Measurements from ENCODE around the gene B4GALT6.

The B4GALT6 gene

DNA sequence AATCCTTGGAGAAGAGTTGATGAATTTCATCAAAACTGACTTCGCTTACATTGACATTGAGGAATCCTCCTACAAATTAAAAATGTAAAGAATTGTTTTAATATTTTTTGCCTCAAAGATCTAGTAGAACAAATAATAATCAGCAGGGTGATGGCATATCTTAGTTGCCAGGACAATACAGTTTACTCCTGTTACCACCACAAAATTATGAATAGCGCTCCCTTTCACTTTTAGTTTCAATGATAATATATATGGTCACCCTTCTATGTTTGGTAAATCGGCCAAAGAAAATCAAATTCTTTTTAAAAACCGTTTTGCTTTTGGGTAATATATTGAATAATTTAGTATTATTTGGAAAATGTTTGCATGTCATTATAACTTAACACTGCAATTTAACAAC is 39.0 kb downstream of the B4GALT6 start:
- Histone ChIP-seq H3K4me1 (ENCODE audit: control insufficient read depth, insufficient read depth, low read length) (peaks cover 7% of the 10 kb centered on the region), H3K9ac (ENCODE audit: low read depth, low read length) (no peak overlapping the region), H3K36me3 (ENCODE audit: insufficient read depth, low read length) (no peaks in the 10 kb centered on the region), H3K27me3 (ENCODE audit: control insufficient read depth, insufficient read depth, low read length) (no peaks in the 10 kb centered on the region), H3K9me3 (replicated peaks; ENCODE audit: low read length) (no peaks in the 10 kb centered on the region), H3K4me2 (ENCODE audit: low read length) (no peak overlapping the region), H3K4me3 (ENCODE audit: low read length) (no peak overlapping the region)

DNA sequence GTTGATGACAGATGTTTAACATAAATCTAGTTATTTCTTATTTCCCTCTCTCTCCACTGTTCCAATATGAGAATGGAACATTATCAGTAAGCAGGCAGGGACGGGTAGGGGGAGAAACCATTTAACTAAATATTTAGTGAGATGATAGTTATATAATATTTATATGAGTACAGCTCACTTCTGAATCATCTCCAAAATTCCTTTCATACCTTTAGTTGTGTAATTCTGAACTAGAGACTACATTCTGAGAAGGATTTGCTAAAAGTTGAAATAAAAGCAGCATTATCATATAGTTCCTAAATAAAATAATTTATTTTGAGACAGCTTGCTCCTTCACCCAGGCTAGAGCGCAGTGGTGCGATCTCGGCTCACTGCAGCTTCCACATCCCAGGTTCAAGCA is 41.4 kb downstream of the B4GALT6 start:
- H3K9ac ChIP-seq (ENCODE audit: low read depth, low read length), result no peak overlapping the region
- no peaks in the 10 kb centered on the region for H3K27me3 ChIP-seq (ENCODE audit: control insufficient read depth, insufficient read depth, low read length)
- no peaks in the 10 kb centered on the region for H3K36me3 ChIP-seq (ENCODE audit: insufficient read depth, low read length)
- no peaks in the 10 kb centered on the region for H3K9me3 ChIP-seq (replicated peaks; ENCODE audit: low read length)
- no peak overlapping the region for H3K4me2 ChIP-seq (ENCODE audit: low read length)
- no peak overlapping the region for H3K4me3 ChIP-seq (ENCODE audit: low read length)
- no peaks in the 10 kb centered on the region for H3K4me1 ChIP-seq (ENCODE audit: control insufficient read depth, insufficient read depth, low read length)

DNA sequence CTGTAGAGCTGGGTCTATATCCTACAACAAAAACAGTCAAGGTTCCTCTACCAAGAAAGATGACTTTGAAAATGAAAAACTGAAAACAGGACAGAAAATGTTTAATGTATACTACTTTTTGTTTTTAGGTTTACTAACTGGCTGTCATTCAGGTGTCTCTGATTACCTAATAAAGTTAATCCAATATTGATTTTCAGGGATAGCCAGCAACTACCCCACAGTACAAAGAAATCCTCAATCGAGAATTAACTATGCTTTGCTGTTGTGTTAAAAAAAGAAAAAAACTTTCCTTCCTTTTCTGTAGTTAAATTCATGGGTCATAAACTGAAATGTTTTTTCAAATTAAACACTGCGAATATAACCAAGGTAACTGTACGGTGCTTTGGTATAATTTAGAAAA is 46.9 kb downstream of the B4GALT6 start:
- H3K4me2 ChIP-seq (ENCODE audit: low read length), result no peak overlapping the region
- no peaks in the 10 kb centered on the region for H3K9me3 ChIP-seq (replicated peaks; ENCODE audit: low read length)
- H3K9ac ChIP-seq (ENCODE audit: low read depth, low read length), result no peak overlapping the region
- H3K4me1 ChIP-seq (ENCODE audit: control insufficient read depth, insufficient read depth, low read length), result no peaks in the 10 kb centered on the region
- no peaks in the 10 kb centered on the region for H3K27me3 ChIP-seq (ENCODE audit: control insufficient read depth, insufficient read depth, low read length)
- no peak overlapping the region for H3K4me3 ChIP-seq (ENCODE audit: low read length)
- no peaks in the 10 kb centered on the region for H3K36me3 ChIP-seq (ENCODE audit: insufficient read depth, low read length)

DNA sequence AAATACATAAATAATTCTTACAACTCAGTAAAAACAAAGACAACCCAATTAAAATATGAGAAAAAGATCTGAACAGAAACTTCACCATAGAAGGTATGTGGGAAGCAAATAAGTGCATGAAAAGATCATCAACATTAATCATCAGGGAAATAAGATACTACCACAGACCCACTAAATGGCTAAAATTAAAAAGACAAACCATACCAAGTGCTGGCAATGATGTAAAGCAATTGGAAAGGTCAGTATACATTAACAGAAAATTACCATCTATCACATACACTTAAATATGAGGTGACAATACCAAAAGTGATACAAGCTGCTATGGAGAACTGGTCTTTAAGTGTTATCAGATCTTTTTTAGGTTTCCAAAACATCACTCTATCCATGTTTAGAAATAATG is 48.0 kb downstream of the B4GALT6 start:
- Histone ChIP-seq H3K4me3 (ENCODE audit: low read length) (no peak overlapping the region), H3K9me3 (replicated peaks; ENCODE audit: low read length) (no peaks in the 10 kb centered on the region), H3K27me3 (ENCODE audit: control insufficient read depth, insufficient read depth, low read length) (no peaks in the 10 kb centered on the region), H3K36me3 (ENCODE audit: insufficient read depth, low read length) (no peaks in the 10 kb centered on the region), H3K4me1 (ENCODE audit: control insufficient read depth, insufficient read depth, low read length) (no peaks in the 10 kb centered on the region), H3K9ac (ENCODE audit: low read depth, low read length) (no peak overlapping the region), H3K4me2 (ENCODE audit: low read length) (no peak overlapping the region)

DNA sequence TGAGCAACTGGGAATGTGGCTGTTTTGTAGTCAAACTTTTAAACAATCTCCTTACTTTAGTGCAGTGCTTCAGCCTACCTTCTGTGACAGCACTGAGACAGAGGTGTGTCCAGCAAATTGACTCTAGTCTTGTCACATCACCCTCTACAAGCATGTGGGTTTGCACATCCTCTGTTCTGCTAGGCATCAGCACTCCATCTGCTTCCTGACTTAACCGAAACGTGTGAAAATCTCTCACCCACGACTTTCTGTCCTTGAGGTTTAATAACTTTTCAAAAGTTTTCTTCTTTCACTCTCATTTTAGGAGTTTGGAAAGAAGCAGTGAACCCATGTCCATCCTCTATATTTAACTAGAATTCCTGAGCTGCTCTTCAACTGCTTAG is 50.1 kb downstream of the B4GALT6 start:
- Histone ChIP-seq H3K4me1 (ENCODE audit: control insufficient read depth, insufficient read depth, low read length) (no peaks in the 10 kb centered on the region), H3K36me3 (ENCODE audit: insufficient read depth, low read length) (no peaks in the 10 kb centered on the region), H3K9ac (ENCODE audit: low read depth, low read length) (no peak overlapping the region), H3K9me3 (replicated peaks; ENCODE audit: low read length) (no peaks in the 10 kb centered on the region), H3K4me2 (ENCODE audit: low read length) (no peak overlapping the region), H3K27me3 (ENCODE audit: control insufficient read depth, insufficient read depth, low read length) (no peaks in the 10 kb centered on the region), H3K4me3 (ENCODE audit: low read length) (no peak overlapping the region)

DNA sequence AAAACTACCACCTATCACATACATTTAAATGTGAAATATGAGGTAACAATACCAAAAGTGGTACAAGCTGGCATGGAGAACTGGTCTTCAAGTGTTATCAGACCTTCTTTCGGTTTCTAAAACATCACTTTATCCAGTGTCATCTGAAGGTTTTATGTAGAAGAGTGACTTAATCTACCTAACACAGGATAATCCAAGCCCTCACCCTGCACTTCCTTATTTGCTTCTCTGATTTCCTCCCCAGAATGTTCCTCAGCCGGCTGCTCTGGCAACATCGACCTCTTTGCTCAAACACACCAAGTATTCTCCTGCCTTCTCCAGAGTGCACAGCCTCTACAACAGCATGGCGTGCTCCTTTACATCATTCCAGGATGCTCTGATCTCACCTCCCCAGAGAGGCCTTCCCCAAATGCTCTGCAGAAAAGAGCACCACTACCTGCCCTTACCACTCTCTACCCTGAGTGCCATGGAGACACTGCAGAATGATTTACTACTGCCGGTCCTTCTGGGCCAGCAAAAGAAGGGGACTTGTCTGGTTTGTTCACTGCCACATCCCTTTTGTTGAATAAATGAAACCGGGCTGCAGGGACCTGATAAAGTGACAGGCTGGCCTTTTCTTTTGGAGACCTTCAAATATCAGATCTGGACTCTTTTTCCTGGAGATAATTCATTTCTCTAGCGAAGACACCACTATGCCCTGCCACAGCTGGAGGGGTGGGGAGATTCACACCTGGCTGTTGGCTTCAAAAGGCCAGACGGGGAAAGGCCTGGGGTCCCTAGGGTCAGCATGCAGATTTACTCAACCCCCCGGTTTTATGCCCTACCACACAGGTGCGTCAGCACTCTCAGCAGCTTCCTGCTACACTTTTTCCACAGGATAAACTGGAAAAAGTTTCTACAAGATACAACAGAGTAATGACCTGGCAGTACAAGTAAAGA is 50.7 kb downstream of the B4GALT6 start:
- H3K4me3 ChIP-seq (ENCODE audit: low read length), result no peak overlapping the region
- H3K4me2 ChIP-seq (ENCODE audit: low read length), result no peak overlapping the region
- no peaks in the 10 kb centered on the region for H3K4me1 ChIP-seq (ENCODE audit: control insufficient read depth, insufficient read depth, low read length)
- no peaks in the 10 kb centered on the region for H3K36me3 ChIP-seq (ENCODE audit: insufficient read depth, low read length)
- H3K27me3 ChIP-seq (ENCODE audit: control insufficient read depth, insufficient read depth, low read length), result no peaks in the 10 kb centered on the region
- no peaks in the 10 kb centered on the region for H3K9me3 ChIP-seq (replicated peaks; ENCODE audit: low read length)
- no peak overlapping the region for H3K9ac ChIP-seq (ENCODE audit: low read depth, low read length)

DNA sequence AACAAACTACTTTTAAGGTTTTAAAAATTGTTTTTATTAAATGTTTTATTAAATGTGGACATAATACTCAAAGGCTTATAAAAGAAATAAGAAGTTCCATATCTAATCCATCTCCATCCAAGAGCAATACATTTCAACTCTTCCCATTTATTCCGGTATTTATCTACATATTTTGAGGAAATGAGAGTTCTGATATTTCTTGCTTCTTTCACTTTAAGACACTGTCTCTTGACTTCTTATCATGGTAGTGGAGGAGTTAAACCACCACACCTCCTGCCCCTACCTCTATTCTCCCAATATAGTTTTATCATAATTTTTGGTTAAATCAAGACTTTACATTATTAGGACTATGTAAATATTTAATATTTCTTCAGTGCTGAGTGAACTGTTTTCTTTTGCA is 52.0 kb downstream of the B4GALT6 start:
- Histone ChIP-seq H3K4me1 (ENCODE audit: control insufficient read depth, insufficient read depth, low read length) (no peaks in the 10 kb centered on the region), H3K4me3 (ENCODE audit: low read length) (no peak overlapping the region)

DNA sequence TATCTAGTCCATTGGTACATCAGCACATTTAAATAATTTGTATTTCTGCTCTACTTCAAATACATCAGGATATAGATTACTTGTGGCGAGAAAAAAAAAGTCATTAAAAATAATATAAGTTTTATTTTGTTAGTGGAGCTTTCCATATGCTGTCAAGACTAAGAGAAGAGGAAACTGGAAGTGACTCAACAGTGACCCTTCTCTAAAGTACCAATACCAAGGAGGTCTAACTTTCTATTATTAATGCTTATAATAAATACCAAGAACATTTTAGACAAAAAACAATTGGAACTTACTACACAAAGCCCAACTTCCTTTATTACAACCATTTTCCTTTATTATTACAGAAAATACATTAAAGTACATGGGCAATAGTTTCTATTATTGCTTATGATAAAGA is 52.9 kb downstream of the B4GALT6 start:
- Histone ChIP-seq H3K27me3 (ENCODE audit: control insufficient read depth, insufficient read depth, low read length) (no peaks in the 10 kb centered on the region), H3K9me3 (replicated peaks; ENCODE audit: low read length) (no peaks in the 10 kb centered on the region), H3K4me1 (ENCODE audit: control insufficient read depth, insufficient read depth, low read length) (no peaks in the 10 kb centered on the region), H3K4me3 (ENCODE audit: low read length) (no peak overlapping the region), H3K4me2 (ENCODE audit: low read length) (no peak overlapping the region), H3K9ac (ENCODE audit: low read depth, low read length) (no peak overlapping the region), H3K36me3 (ENCODE audit: insufficient read depth, low read length) (no peaks in the 10 kb centered on the region)

More for the DNA sequence above, 52.0 kb downstream of the B4GALT6 start:
- no peaks in the 10 kb centered on the region for H3K9me3 ChIP-seq (replicated peaks; ENCODE audit: low read length)
- no peaks in the 10 kb centered on the region for H3K27me3 ChIP-seq (ENCODE audit: control insufficient read depth, insufficient read depth, low read length)
- no peaks in the 10 kb centered on the region for H3K36me3 ChIP-seq (ENCODE audit: insufficient read depth, low read length)
- H3K9ac ChIP-seq (ENCODE audit: low read depth, low read length), result no peak overlapping the region
- H3K4me2 ChIP-seq (ENCODE audit: low read length), result no peak overlapping the region

DNA sequence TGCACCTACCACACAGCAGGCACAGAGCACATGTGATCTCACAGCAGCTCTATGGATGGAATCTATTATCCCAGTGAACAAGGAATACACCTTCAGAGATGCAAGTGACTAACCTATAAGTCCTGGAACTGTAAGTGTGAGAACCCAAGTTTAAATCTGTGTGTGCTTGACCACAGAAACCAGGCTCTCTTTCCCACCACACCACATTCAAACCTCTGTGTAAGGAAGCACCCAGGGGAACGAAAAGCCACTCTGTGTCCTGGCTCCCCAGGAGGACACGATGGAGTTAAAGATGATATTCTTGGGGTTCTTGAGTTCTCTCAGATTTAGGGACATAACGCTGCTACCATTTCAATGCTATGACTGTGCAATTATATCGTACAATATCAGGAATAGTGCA is 53.8 kb downstream of the B4GALT6 start:
- no peaks in the 10 kb centered on the region for H3K36me3 ChIP-seq (ENCODE audit: insufficient read depth, low read length)
- H3K9me3 ChIP-seq (replicated peaks; ENCODE audit: low read length), result no peaks in the 10 kb centered on the region
- no peaks in the 10 kb centered on the region for H3K4me1 ChIP-seq (ENCODE audit: control insufficient read depth, insufficient read depth, low read length)
- H3K4me3 ChIP-seq (ENCODE audit: low read length), result no peak overlapping the region
- no peaks in the 10 kb centered on the region for H3K27me3 ChIP-seq (ENCODE audit: control insufficient read depth, insufficient read depth, low read length)
- H3K9ac ChIP-seq (ENCODE audit: low read depth, low read length), result no peak overlapping the region
- no peak overlapping the region for H3K4me2 ChIP-seq (ENCODE audit: low read length)

DNA sequence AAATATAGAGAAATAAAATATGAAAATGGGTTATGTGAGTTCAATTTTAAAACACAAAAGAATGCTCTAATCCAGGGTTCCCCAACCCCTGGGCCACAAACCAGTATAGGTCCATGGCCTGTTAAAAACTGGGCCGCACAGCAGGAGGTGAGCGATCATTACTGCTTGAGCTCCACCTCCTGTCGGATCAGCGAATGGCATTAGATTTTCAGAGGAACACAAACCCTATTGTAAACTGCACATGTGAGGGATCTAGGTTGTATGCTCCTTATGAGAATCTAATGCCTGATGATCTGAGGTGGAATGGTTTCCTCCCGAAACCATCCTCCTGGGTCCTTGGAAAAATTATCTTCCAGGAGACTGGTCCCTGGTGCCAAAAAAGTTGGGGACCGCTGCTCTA is 58.0 kb downstream of the B4GALT6 start:
- Histone ChIP-seq H3K9me3 (replicated peaks; ENCODE audit: low read length) (no peaks in the 10 kb centered on the region), H3K27me3 (ENCODE audit: control insufficient read depth, insufficient read depth, low read length) (no peaks in the 10 kb centered on the region), H3K36me3 (ENCODE audit: insufficient read depth, low read length) (no peaks in the 10 kb centered on the region), H3K4me3 (ENCODE audit: low read length) (no peak overlapping the region), H3K4me2 (ENCODE audit: low read length) (no peak overlapping the region), H3K4me1 (ENCODE audit: control insufficient read depth, insufficient read depth, low read length) (no peaks in the 10 kb centered on the region), H3K9ac (ENCODE audit: low read depth, low read length) (no peak overlapping the region)

DNA sequence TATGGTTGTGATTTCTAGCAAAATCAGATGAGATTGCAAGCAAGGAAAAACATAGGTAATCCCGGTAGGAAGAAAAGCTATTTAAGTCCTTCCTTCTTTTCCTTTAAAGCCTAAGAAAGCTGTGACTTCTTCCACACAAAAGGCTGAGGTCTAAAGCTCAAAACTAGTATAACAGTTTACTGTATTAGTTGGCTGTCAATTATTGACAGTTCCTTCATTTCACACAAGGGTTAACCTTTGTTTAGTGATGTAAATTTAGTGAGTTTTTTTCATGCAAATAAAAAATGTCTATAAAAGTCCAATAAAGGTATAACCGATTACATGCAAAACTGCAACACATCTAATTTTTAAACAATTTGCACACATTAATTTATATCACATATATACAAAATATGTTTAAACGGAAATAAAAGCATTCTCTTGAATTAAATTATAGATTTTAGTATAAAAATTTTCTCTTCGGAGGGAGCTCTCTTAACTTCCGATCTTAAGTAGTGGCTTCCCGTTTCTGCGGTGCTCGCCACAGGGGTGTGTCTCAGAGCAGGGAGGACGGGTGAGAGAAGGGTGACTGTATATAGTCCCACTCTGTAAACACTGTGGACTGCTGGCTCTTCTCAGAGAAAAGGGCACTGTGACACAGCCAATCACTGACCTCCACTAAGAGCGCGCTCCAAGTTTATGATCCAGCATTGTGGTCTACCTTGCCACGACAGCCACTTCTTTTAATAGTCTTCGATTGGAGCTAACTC is 59.3 kb downstream of the B4GALT6 start:
- no peak overlapping the region for H3K4me3 ChIP-seq (ENCODE audit: low read length)
- H3K9ac ChIP-seq (ENCODE audit: low read depth, low read length), result no peak overlapping the region
- no peak overlapping the region for H3K4me2 ChIP-seq (ENCODE audit: low read length)
- H3K27me3 ChIP-seq (ENCODE audit: control insufficient read depth, insufficient read depth, low read length), result no peaks in the 10 kb centered on the region
- no peaks in the 10 kb centered on the region for H3K9me3 ChIP-seq (replicated peaks; ENCODE audit: low read length)
- no peaks in the 10 kb centered on the region for H3K4me1 ChIP-seq (ENCODE audit: control insufficient read depth, insufficient read depth, low read length)
- H3K36me3 ChIP-seq (ENCODE audit: insufficient read depth, low read length), result no peaks in the 10 kb centered on the region

All from skeletal muscle satellite cell (primary cell).